NCI-H1694 treated with DMSO at 0.1 percent for 48 hours (cell line): Measurements from ENCODE around the gene REM2.

ENCODE experiments used
- DNase-seq: peaks from one replicate; lab custom pipeline; 2025; lab: John Stamatoyannopoulos, UW

REM2 gene

DNA sequence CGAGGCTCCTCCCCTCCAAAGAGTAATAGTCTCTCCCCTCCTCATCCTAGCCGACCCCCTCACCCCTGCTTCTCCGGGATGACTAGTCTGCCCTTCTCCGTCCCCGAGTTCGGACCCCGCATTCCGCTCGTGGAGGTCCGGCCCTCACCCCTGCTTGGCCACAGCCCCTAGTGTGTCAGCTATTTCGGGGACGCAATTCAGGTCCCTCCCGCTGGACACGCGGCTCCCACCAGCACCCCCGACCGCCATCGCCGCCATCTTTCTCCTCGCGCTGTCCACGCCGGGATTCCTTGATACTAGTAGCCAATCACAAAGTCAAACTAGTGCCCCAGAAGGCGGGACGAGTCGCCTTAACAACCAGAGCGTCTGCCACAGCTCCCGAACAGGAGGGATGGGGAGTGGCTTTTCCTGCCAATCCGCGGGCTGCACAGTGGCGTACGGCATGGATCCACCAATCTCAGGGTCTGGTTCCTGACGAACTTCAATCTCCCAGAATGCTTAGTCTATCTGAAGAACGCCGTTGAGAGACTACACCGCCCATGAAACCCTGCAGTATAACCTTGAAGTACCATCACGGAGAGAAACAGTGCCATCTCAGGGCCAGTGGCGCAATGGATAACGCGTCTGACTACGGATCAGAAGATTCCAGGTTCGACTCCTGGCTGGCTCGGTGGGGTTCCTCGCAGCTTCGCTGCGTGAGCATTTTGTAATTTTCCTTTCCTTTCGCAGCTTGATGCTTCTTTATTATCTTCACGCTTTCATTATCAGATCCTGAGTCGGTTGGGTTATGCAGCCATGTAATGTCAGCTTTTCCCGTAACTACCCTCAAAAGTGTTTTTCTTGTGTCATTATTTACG is 46.3 kb downstream of the REM2 start, which contains the start of gene PRMT5:
Gene PRMT5, minus strand, starts transcription at position 273 of the 857 bp plus-strand sequence. Its CDS starts 15 bp downstream, at position 258.
- DNase-seq, result peak; percentile 100

- DNase-seq, result peak; percentile 78
Measured at GRCh38 chr14:22929961-22930364, 46.9 kb downstream of the REM2 start.

DNA sequence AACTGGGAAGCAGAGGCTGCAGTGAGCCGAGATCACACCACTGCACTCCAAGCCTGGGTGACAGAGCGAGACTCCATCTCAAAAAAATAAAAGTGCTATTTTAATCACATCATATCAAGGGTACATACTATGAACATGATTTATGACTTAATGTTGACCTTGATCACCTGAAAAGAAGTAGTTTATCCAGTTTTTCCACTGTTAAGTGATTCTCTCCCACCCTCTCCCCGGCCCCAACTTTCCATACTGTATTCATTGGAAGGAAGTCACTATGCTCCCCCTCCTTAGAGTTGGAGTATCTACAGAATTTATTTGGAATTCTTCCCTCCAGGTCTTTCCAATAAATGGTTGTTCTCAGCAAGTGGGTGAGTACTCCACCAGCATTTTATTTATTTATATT is 49.1 kb downstream of the REM2 start:
- DNase-seq, result no peak

- no peak for DNase-seq
Measured at GRCh38 chr14:22935156-22935555, 52.1 kb downstream of the REM2 start.
